Peyer's patch (tissue), 4 donors: ENCODE results near the gene PROK1.

ENCODE experiments used
- POLR2A ChIP-seq, 2 donors: fragments of 450-650 bp; IDR thresholded peaks; one replicate each; pipeline ENCODE4 v1.5.1; 2017; ENCODE audit warnings: antibody characterized with exemption in 2 of 2, mild to moderate bottlenecking in 2 of 2, moderate library complexity in 2 of 2
- TF ChIP-seq, protein P1 (sequence below), 6 experiments: fragments of 450-650 bp in 4 of 6; fragments of 200-600 bp in 2 of 6; sonication (generic) in 1 of 6; IDR thresholded peaks; one replicate each; pipeline ENCODE4 v1.5.1; 2017 to 2019; ENCODE audit warnings: antibody characterized with exemption in 6 of 6, mild to moderate bottlenecking in 3 of 6, moderate library complexity in 1 of 6

DNA sequence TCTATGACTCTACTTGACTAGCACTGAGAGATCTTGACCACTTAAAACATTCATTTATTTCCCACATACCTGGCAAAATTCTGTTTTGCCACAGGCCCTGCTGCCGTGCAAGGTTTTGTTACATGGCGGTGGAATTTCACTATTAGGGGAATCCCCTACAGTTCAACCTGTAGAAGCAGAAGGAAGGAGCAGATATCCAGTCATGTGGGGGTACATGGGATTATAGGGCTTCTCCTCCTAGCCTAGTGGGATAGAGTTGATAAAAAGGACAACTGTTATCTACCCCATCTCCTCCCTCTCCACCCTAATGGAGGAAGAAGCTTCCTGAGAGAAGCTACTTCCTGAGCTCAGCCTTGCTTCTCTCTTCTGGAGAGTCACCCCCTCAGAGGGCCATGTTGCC lies 17.7 kb upstream of the PROK1 start:
- TF ChIP-seq, protein P1, sequence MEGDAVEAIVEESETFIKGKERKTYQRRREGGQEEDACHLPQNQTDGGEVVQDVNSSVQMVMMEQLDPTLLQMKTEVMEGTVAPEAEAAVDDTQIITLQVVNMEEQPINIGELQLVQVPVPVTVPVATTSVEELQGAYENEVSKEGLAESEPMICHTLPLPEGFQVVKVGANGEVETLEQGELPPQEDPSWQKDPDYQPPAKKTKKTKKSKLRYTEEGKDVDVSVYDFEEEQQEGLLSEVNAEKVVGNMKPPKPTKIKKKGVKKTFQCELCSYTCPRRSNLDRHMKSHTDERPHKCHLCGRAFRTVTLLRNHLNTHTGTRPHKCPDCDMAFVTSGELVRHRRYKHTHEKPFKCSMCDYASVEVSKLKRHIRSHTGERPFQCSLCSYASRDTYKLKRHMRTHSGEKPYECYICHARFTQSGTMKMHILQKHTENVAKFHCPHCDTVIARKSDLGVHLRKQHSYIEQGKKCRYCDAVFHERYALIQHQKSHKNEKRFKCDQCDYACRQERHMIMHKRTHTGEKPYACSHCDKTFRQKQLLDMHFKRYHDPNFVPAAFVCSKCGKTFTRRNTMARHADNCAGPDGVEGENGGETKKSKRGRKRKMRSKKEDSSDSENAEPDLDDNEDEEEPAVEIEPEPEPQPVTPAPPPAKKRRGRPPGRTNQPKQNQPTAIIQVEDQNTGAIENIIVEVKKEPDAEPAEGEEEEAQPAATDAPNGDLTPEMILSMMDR (IDR thresholded peaks at IDR 0.05): no peak
- TF ChIP-seq POLR2A (IDR thresholded peaks at IDR 0.05): no peak
